Islet precursor cell (in vitro differentiated cells): ENCODE measurements around the gene SGMS1.

ENCODE experiments used
- DNase-seq: peaks from one replicate; pipeline ENCODE4 v3.0.0-alpha.2; 2018

SGMS1 gene

GRCh38 chr10:50605269-50605950 is 18.3 kb downstream of the SGMS1 start:
- DNase-seq = no peak

GRCh38 chr10:50604809-50605208 is 18.9 kb downstream of the SGMS1 start:
- no peak for DNase-seq

- no peak for DNase-seq
Observed at GRCh38 chr10:50604049-50604640, 19.6 kb downstream of the SGMS1 start.

- DNase-seq = no peak
Observed at GRCh38 chr10:50603151-50603850, 20.5 kb downstream of the SGMS1 start.

GRCh38 chr10:50601974-50602373 is 21.8 kb downstream of the SGMS1 start:
- no peak for DNase-seq

- no peak for DNase-seq
Observed at GRCh38 chr10:50600831-50601477, 22.8 kb downstream of the SGMS1 start.

GRCh38 chr10:50600286-50600685 is 23.5 kb downstream of the SGMS1 start:
- DNase-seq = no peak

GRCh38 chr10:50596897-50597296 is 26.9 kb downstream of the SGMS1 start:
- no peak for DNase-seq

- no peak for DNase-seq
Observed at GRCh38 chr10:50596456-50596855, 27.3 kb downstream of the SGMS1 start.

GRCh38 chr10:50595785-50596184 is 28.0 kb downstream of the SGMS1 start:
- no peak for DNase-seq

- DNase-seq = no peak
Observed at GRCh38 chr10:50593523-50594376, 30.0 kb downstream of the SGMS1 start.

GRCh38 chr10:50592961-50593418 is 30.8 kb downstream of the SGMS1 start:
- no peak for DNase-seq

GRCh38 chr10:50590935-50591334 is 32.8 kb downstream of the SGMS1 start:
- no peak for DNase-seq

- no peak for DNase-seq
Observed at GRCh38 chr10:50586740-50587088, 37.0 kb downstream of the SGMS1 start.

- DNase-seq = no peak
Observed at GRCh38 chr10:50585921-50586739, 37.6 kb downstream of the SGMS1 start.

GRCh38 chr10:50582766-50583762 is 40.7 kb downstream of the SGMS1 start:
- DNase-seq = no peak

- no peak for DNase-seq
Observed at GRCh38 chr10:50582046-50582445, 41.7 kb downstream of the SGMS1 start.

- DNase-seq = no peak
Observed at GRCh38 chr10:50580262-50580891, 43.4 kb downstream of the SGMS1 start.

- DNase-seq = no peak
Observed at GRCh38 chr10:50579491-50580261, 44.1 kb downstream of the SGMS1 start.
